HCT116 (cell line): ENCODE measurements around the gene CASQ1. TPM values are rescaled to one million over a fixed set of nuclear protein-coding genes. Genes with fewer than 3 reads are reported as not detected.

Experiments
- ATAC-seq: fragments of 200-7000 bp; cut with Tn5 transposase; 2 replicates; pipeline ENCODE4 v1.9.1; 2020; ENCODE audit warnings: mild to moderate bottlenecking, moderate library complexity
- BruUV-seq: library from RNA; stranded (reverse); fragments of 400-500 nt; replicated peaks from 2 replicates; lab custom pipeline; 2021; lab: Mats Ljungman, UMichigan
- CTCF ChIA-PET: fragments of 300-600 bp; sonication (Branson Sonifier 250); formaldehyde crosslinking; loops from one replicate; lab custom pipeline; 2021; ENCODE audit warnings: antibody characterized with exemption; lab: Charles Lee
- POLR2A ChIA-PET: fragments of 300-600, 350-600 bp; sonication (Branson Sonifier 250); formaldehyde crosslinking; loops from one replicate; lab custom pipeline; 2021; ENCODE audit warnings: antibody characterized with exemption; lab: Charles Lee
- RAD21 ChIA-PET, 2 experiments: fragments of 300-600 bp; sonication (Branson Sonifier 250); formaldehyde crosslinking; loops; one replicate each; lab custom pipeline; 2023; ENCODE audit warnings: low total read pairs in 2 of 2; ENCODE audit not compliant: uncharacterized antibody in 2 of 2, unreplicated experiment in 2 of 2, low non-redundant PET in 1 of 2; lab: Charles Lee
- DNase-seq: peaks from one replicate; pipeline ENCODE4 v3.0.0-alpha.2; 2010; ENCODE audit warnings: low read depth, low spot score
- H2AFZ ChIP-seq: fragments of 200-600 bp; shearing (Covaris generic), sonication (generic); 2 replicates; pipeline ENCODE4 v1.6.1; 2017; ENCODE audit warnings: low read depth, mixed run types, mixed read lengths, antibody characterized with exemption, low read length; ENCODE audit not compliant: poor library complexity, severe bottlenecking
- H3K27ac ChIP-seq: 2 replicates; pipeline ENCODE4 v1.5.1; 2012; ENCODE audit warnings: low read depth, low read length
- H3K27me3 ChIP-seq: fragments of 200-600 bp; sonication (generic); 2 replicates; pipeline ENCODE4 v1.6.1; 2016; ENCODE audit warnings: mixed run types, low read length, mixed read lengths; ENCODE audit not compliant: insufficient read depth
- H3K36me3 ChIP-seq, 2 experiments: fragments of 200-500 bp in 1 of 2; fragments of 200-600 bp in 1 of 2; sonication (Bioruptor generic) in 1 of 2; sonication (generic) in 1 of 2; 2 replicates each; pipeline versions ENCODE4 v1.5.1 to v1.6.1; 2014 to 2016; ENCODE audit warnings: low read length in 2 of 2, inconsistent platforms in 1 of 2, mixed read lengths in 1 of 2, mixed run types in 1 of 2; ENCODE audit not compliant: insufficient read depth in 2 of 2, control insufficient read depth in 1 of 2
- H3K4me1 ChIP-seq, 2 experiments: fragments of 200-600 bp in 1 of 2; sonication (generic) in 1 of 2; 2 replicates each; pipeline versions ENCODE4 v1.5.1 to v1.6.1; 2012 to 2017; ENCODE audit warnings: low read length in 2 of 2, inconsistent platforms in 1 of 2, mild to moderate bottlenecking in 1 of 2, mixed read lengths in 1 of 2, mixed run types in 1 of 2, moderate library complexity in 1 of 2; ENCODE audit not compliant: insufficient read depth in 2 of 2, control insufficient read depth in 1 of 2
- H3K4me2 ChIP-seq: fragments of 200-600 bp; sonication (generic); 2 replicates; pipeline ENCODE4 v1.6.1; 2017; ENCODE audit warnings: mixed run types, low read length, mixed read lengths
- H3K4me3 ChIP-seq, 2 experiments: fragments of 200-600 bp in 1 of 2; sonication (generic) in 1 of 2; replicated peaks in 1 of 2; 2 replicates each; pipeline ENCODE4 v1.5.1; 2011 to 2016; ENCODE audit warnings: low read length in 2 of 2, control low read depth in 1 of 2, low read depth in 1 of 2, mild to moderate bottlenecking in 1 of 2, mixed read lengths in 1 of 2, mixed run types in 1 of 2
- H3K79me2 ChIP-seq: fragments of 200-600 bp; sonication (generic); 2 replicates; pipeline ENCODE4 v1.6.1; 2017; ENCODE audit warnings: mild to moderate bottlenecking, mixed run types, low read length, moderate library complexity, mixed read lengths; ENCODE audit not compliant: insufficient read depth
- H3K9ac ChIP-seq: fragments of 200-600 bp; sonication (generic); 2 replicates; pipeline ENCODE4 v1.6.1; 2016; ENCODE audit warnings: low read length, mixed read lengths
- H3K9me2 ChIP-seq: fragments of 200-600 bp; sonication (generic), shearing (Covaris generic); 2 replicates; pipeline ENCODE4 v1.6.1; 2017; ENCODE audit warnings: mixed run types, mild to moderate bottlenecking, moderate library complexity; ENCODE audit not compliant: insufficient read depth
- H3K9me3 ChIP-seq, 2 experiments: fragments of 200-500 bp in 1 of 2; fragments of 200-600 bp in 1 of 2; sonication (Bioruptor generic) in 1 of 2; sonication (generic) in 1 of 2; 2 replicates each; pipeline ENCODE4 v1.6.1; 2014 to 2017; ENCODE audit warnings: low read length in 2 of 2, mixed read lengths in 2 of 2, inconsistent platforms in 1 of 2, low read depth in 1 of 2, mild to moderate bottlenecking in 1 of 2, mixed run types in 1 of 2, moderate library complexity in 1 of 2; ENCODE audit not compliant: control insufficient read depth in 1 of 2, insufficient read depth in 1 of 2
- H4K20me1 ChIP-seq: fragments of 200-600 bp; sonication (generic), shearing (Covaris generic); 2 replicates; pipeline ENCODE4 v1.6.1; 2017; ENCODE audit warnings: mixed run types, mild to moderate bottlenecking, moderate library complexity; ENCODE audit not compliant: insufficient read depth
- CBX3 ChIP-seq: IDR thresholded peaks from 2 replicates; pipeline ENCODE4 v1.6.1; 2012; ENCODE audit warnings: low read depth
- CTCF ChIP-seq, 3 experiments: fragments of 200-600 bp in 1 of 3; sonication (generic) in 1 of 3; IDR thresholded peaks in 2 of 3; conservative IDR thresholded peaks in 1 of 3; 2 replicates each; pipeline ENCODE4 v1.5.1; 2012 to 2017; ENCODE audit warnings: low read depth in 2 of 3, low read length in 2 of 3, antibody characterized with exemption in 1 of 3, borderline replicate concordance in 1 of 3, control low read depth in 1 of 3, mild to moderate bottlenecking in 1 of 3, mixed read lengths in 1 of 3, mixed run types in 1 of 3, moderate library complexity in 1 of 3; ENCODE audit not compliant: insufficient read depth in 1 of 3
- EGR1 ChIP-seq: IDR thresholded peaks from 2 replicates; pipeline ENCODE4 v1.6.1; 2012; ENCODE audit warnings: low read depth
- EZH2 ChIP-seq: fragments of 200-600 bp; sonication (generic); IDR thresholded peaks from 2 replicates; pipeline ENCODE4 v1.6.1; 2017; ENCODE audit warnings: antibody characterized with exemption, mixed run types
- EZH2phosphoT487 ChIP-seq: fragments of 200-600 bp; IDR thresholded peaks from 2 replicates; pipeline ENCODE4 v1.6.1; 2018; ENCODE audit warnings: antibody characterized with exemption, borderline replicate concordance
- JUND ChIP-seq: IDR thresholded peaks from 2 replicates; pipeline ENCODE4 v1.6.1; 2012
- MAX ChIP-seq: IDR thresholded peaks from 2 replicates; pipeline ENCODE4 v1.6.1; 2012
- POLR2A ChIP-seq: IDR thresholded peaks from 2 replicates; pipeline ENCODE4 v1.7.0; 2011; ENCODE audit warnings: borderline replicate concordance; ENCODE audit not compliant: insufficient read depth, insufficient read length; ENCODE audit errors: extremely low read depth
- POLR2AphosphoS5 ChIP-seq: IDR thresholded peaks from 2 replicates; pipeline ENCODE4 v1.6.1; 2011; ENCODE audit warnings: mild to moderate bottlenecking, low read depth, low read length, moderate library complexity
- RAD21 ChIP-seq: IDR thresholded peaks from 2 replicates; pipeline ENCODE4 v1.6.1; 2012; ENCODE audit warnings: low read depth, mild to moderate bottlenecking
- REST ChIP-seq: IDR thresholded peaks from 2 replicates; pipeline ENCODE4 v1.6.1; 2012; ENCODE audit warnings: low read depth
- SIN3A ChIP-seq: IDR thresholded peaks from 2 replicates; pipeline ENCODE4 v1.6.1; 2012; ENCODE audit warnings: low read depth
- SP1 ChIP-seq: IDR thresholded peaks from 2 replicates; pipeline ENCODE4 v1.6.1; 2012; ENCODE audit warnings: low read depth
- SRF ChIP-seq: IDR thresholded peaks from 2 replicates; pipeline ENCODE4 v1.6.1; 2012; ENCODE audit warnings: low read depth
- TCF7L2 ChIP-seq: IDR thresholded peaks from 2 replicates; pipeline ENCODE4 v1.7.0; 2011; ENCODE audit warnings: borderline replicate concordance, inconsistent platforms; ENCODE audit not compliant: insufficient read depth, insufficient read length; ENCODE audit errors: extremely low read depth
- YY1 ChIP-seq: IDR thresholded peaks from 2 replicates; pipeline ENCODE4 v1.6.1; 2011; ENCODE audit warnings: low read length, low read depth, moderate library complexity, mild to moderate bottlenecking; ENCODE audit not compliant: insufficient replicate concordance; ENCODE audit errors: extremely low read depth
- ZBTB33 ChIP-seq: IDR thresholded peaks from 2 replicates; pipeline ENCODE4 v1.6.1; 2011; ENCODE audit warnings: mild to moderate bottlenecking, low read length, moderate library complexity; ENCODE audit not compliant: insufficient replicate concordance; ENCODE audit errors: extremely low read depth
- ZFX ChIP-seq: fragments of 450-650 bp; IDR thresholded peaks from 2 replicates; pipeline ENCODE4 v1.6.1; 2017
- ZNF274 ChIP-seq: fragments of 200-500 bp; sonication (Bioruptor generic); IDR thresholded peaks from 2 replicates; pipeline ENCODE4 v1.6.1; 2014; ENCODE audit warnings: mild to moderate bottlenecking, low read depth, low read length, inconsistent platforms
- intact Hi-C: fragments of 100-400 bp; cut with micrococcal nuclease; formaldehyde crosslinking; loops from 2 replicates; pipeline ENCODE4 v1.10.0; 2022
- total RNA-seq: library from RNA; stranded (reverse); gene quantifications from one replicate; pipeline ENCODE4 v1.2.1, GENCODE V29; 2021; ENCODE audit not compliant: unreplicated experiment

The CASQ1 gene
- total RNA-seq, 1 experiment from 2014 or later = not detected

GRCh38 chr1:160192234-160192633 lies 1.9 kb downstream of the CASQ1 start:
- no peak overlapping the region for H3K27ac ChIP-seq
- ATAC-seq (no peak), DNase-seq (no peak)
- CTCF ChIA-PET = interaction anchor here (0.7 to 1.8 kb wide), 4 partner anchors 52 to 185 kb away, joined by 3 to 39 read pairs (median 28); no protein-coding TSS in a partner anchor
- TF ChIP-seq EZH2 = no peak
- no peak for TF ChIP-seq EGR1
- TF ChIP-seq CTCF (IDR thresholded peaks at IDR 0.05 in 2 of 3, conservative IDR thresholded peaks at IDR 0.05 in 1 of 3; ENCODE audit: borderline replicate concordance in 1 of 3, insufficient read depth in 1 of 3, low read depth in 2 of 3, low read length in 2 of 3) = no peak
- no peak for TF ChIP-seq MAX
- TF ChIP-seq ZBTB33 = no peak
- TF ChIP-seq SRF = no peak
- TF ChIP-seq EZH2phosphoT487 = no peak
- no peak for TF ChIP-seq ZNF274
- no peak for TF ChIP-seq SP1
- no peak for TF ChIP-seq YY1
- TF ChIP-seq POLR2A = no peak
- TF ChIP-seq ZFX = no peak
- no peak for TF ChIP-seq POLR2AphosphoS5
- TF ChIP-seq RAD21 = no peak
- no peak for TF ChIP-seq SIN3A
- TF ChIP-seq REST = no peak
- TF ChIP-seq CBX3 = no peak
- TF ChIP-seq TCF7L2 = no peak
- TF ChIP-seq JUND = no peak
- RAD21 ChIA-PET = interaction anchor here in 1 of 2 experiments (1.6 kb wide), 1 partner anchor 27 kb away, joined by 5 read pairs; no protein-coding TSS in a partner anchor
- no peak overlapping the region for H3K9ac ChIP-seq
- H3K4me2 ChIP-seq = no peak overlapping the region
- no peaks in the 10 kb centered on the region for H3K9me2 ChIP-seq
- H3K4me3 ChIP-seq = no peak overlapping the region
- H3K27me3 ChIP-seq = no peaks in the 10 kb centered on the region
- no peaks in the 10 kb centered on the region for H3K36me3 ChIP-seq
- H4K20me1 ChIP-seq = no peaks in the 10 kb centered on the region
- no TSS peak for BruUV-seq
- H3K9me3 ChIP-seq = no peaks in the 10 kb centered on the region
- H2AFZ ChIP-seq = no peak overlapping the region
- H3K79me2 ChIP-seq = no peaks in the 10 kb centered on the region
- POLR2A ChIA-PET = no interaction called here
- intact Hi-C loops = loop anchor here (5.0 kb wide), 1 partner anchor 185 kb away; no protein-coding TSS in a partner anchor
- peaks cover 3 to 4% of the 10 kb centered on the region in 2 experiments; a peak in 2 of 4 replicates for H3K4me1 ChIP-seq
